HG03108 (cell line): Measurements from ENCODE around the gene ORMDL2.
"Not testable (repeated sequence)": the region's sequence is repeated elsewhere in the genome, so short reads cannot be mapped to it uniquely, and the experiment has no call there.

Source experiments
- ATAC-seq: cut with Tn5 transposase; IDR thresholded peaks from one replicate; pipeline ENCODE4 v1.9.1; 2021; ENCODE audit warnings: moderate library complexity; ENCODE audit not compliant: unreplicated experiment

ORMDL2 gene

DNA sequence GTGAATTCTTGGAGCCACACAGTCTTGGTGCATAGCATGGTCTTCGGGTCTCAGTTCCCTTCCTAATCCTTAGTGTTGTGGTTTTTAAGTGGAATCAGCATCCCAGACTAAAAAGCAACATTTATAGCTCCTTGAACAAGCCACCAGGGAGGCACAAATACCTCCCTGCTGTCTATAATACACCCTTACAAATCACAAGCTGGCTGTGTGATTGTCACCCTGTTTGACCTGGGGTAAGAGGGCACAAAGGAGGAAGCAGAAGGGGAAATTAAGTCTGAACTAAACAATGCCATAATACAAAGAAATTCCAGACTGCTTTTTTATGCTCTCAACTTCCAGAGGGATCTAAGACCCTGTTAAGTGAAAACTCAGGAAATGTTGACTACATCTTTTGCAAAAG is 32.6 kb downstream of the ORMDL2 start:
- ATAC-seq, result no peak

DNA sequence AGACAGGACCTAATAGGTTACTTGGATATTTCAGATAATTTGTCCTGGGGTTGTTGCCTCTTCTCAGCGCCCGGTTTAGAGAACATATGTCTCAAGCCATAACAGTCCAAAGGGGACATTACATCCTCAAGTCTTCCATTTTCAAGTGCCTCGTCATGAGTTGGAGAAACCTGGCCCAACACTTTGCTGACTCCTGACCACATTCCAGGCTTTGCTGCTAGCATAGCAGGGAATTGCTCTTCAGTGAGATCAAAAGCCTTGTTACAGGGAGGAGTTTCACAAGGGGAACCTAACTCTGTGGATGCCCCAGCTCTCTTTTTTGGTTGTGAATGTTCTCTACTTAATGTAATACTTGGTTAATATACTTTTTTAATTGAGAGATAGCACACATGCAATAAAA is 33.1 kb downstream of the ORMDL2 start:
- ATAC-seq, result no peak

DNA sequence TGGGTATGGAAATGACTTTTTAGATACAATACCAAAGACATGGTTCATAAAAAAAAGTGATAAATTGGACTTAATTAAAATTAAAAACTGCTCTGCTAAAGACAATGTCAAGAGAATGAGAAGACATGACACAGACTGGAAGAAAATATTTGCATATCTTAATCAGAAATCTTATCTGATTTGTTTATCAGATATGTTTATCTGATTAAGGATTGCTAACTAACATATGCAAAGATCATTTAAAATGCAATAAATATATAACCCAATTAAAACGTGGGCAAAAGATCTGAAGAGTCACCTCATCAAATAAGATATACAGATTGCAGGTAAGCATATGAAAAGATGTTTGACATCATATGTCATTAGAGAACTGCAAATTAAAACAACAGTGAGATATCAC is 34.9 kb downstream of the ORMDL2 start:
- no peak for ATAC-seq

DNA sequence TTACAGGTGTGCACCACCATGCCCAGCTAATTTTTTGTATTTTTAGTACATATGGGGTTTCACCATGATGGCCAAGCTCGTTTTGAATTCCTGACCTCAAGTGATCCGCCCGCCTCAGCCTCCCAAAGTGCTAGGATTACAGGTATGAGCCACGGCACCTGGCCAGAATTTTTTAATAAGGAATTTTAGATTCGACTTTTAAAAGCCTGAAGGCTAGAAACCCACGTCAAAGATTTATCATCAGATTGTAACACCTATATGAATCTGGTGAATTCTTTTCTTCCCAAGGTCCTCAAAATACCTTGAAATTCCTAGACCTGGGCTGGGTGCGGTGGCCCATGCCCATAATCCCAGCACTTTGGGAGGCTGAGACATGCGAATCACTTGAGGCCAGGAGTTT is 43.6 kb downstream of the ORMDL2 start:
- no peak for ATAC-seq

DNA sequence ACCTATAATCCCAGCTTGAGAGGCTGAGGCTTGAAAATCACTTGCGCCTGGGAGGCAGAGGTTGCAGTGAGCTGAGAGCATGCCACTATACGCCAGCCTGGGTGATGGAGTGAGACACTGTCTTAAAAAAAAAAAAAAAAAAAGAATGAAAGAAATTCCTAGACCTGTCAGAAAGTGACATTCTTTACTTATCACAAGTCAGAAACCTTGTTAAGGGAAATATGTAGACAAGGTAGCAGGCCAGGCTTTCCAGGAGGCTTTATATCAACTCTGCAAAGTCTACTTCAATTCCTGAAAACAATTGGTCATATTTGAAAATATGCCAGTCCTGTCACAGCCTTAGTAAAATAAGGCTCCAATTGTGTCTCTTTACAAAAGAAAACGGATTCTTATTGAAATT is 44.0 kb downstream of the ORMDL2 start:
- ATAC-seq, result no peak

DNA sequence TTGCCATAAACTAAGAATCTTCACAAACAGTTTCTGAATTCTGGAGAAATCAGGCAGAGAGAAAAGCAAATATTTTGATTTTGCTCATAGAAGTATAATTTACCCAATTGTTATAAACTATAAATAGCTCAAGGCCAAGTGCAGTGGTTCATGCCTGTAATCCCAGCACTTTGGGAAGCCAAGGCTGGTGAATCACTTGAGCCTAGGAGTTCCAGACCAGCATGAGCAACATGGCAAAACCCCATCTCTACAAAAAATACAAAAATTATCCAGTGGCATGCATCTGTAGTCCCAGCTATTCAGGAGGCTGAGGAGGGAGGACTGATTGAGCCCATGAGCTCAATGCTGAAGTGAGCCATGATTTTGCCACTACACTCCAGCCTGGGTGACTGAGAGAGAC is 44.4 kb downstream of the ORMDL2 start:
- no peak for ATAC-seq

DNA sequence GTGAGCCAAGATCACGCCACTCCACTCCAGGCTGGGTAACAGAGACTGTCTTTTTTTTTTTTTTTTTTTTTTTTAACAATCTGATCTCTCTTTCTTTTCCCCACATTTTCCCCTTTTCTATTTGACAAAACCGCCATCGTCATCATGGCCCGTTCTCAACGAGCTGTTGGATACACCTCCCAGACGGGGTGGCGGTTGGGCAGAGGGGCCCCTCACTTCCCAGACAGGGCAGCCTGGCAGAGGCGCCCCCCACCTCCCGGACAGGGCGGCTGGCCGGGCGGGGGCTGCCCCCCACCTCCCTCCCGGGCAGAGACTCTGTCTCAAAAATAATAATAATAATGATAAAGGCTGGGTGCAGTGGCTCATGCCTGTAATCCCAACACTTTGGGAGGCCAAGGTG is 45.1 kb downstream of the ORMDL2 start:
- ATAC-seq, result not testable (repeated sequence)

DNA sequence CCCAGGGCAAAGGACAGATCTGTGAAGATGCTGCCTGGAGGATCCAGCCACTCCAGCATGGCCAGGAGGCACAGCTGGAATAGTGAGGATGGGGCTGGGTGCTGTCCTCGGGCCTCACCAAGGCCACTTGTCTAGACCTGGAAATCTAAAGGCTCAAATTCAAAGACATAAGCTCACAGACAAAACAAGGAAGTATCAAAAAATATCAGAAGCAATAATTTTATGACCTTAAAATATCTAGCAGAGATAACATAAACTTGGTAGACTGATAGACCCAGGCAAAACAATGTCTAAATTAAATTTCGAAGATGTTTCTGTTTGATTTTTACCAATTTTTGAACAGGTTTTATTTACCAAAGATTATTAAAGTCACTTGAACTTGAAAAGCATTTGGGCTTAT is 47.5 kb downstream of the ORMDL2 start:
- ATAC-seq, result no peak

DNA sequence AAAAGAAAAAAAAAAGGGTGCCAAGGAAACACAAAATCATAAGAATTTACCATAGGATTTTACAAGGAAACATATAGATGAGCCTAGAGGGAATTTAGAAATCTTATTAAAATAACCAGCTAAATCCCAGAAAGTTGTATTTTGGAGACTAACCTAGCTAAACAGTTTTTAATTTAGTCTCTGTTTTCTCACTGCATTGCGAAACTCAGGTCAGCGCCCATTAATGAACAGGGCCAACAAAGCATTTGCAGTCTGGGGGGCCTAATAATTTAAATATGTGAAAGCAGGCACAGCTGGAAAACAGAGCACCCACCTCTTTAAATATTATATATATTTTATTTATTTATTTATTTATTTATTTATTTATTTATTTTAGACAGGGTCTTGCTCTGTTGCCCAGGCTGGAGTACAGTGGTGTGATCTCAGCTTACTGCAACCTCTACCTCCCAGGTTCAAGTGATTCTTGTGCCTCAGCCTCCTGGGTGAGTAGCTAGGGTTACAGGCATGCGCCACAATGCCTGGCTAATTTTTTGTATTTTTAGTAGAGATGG is 48.7 kb downstream of the ORMDL2 start:
- not testable (repeated sequence) for ATAC-seq
